NCI-H1417 (cell line): ENCODE data around the gene NIPA2.

Experiments used
- DNase-seq, 3 experiments: peaks; one replicate each; lab custom pipeline; 2025; lab: John Stamatoyannopoulos, UW

The NIPA2 gene

GRCh38 chr15:22839046-22839695 is 705 bp downstream of the NIPA2 start:
- no peak for DNase-seq

- no peak for DNase-seq
Observed at GRCh38 chr15:22844421-22845288, 6.2 kb downstream of the NIPA2 start.

GRCh38 chr15:22845289-22845900 is 6.9 kb downstream of the NIPA2 start:
- DNase-seq: peak in 1 of 3 experiments; percentile 45

- DNase-seq: peak in 1 of 3 experiments; percentile 11
Observed at GRCh38 chr15:22846073-22846472, 7.6 kb downstream of the NIPA2 start.

- no peak for DNase-seq
Observed at GRCh38 chr15:22850055-22850454, 11.6 kb downstream of the NIPA2 start.

GRCh38 chr15:22851513-22851912 is 13.0 kb downstream of the NIPA2 start:
- DNase-seq: no peak

GRCh38 chr15:22855791-22856190 is 17.3 kb downstream of the NIPA2 start:
- DNase-seq: no peak

GRCh38 chr15:22856659-22857058 is 18.2 kb downstream of the NIPA2 start:
- DNase-seq: no peak

GRCh38 chr15:22861161-22861560 is 22.7 kb downstream of the NIPA2 start:
- no peak for DNase-seq

- DNase-seq: no peak
Observed at GRCh38 chr15:22863356-22863755, 24.9 kb downstream of the NIPA2 start.

- no peak for DNase-seq
Observed at GRCh38 chr15:22866079-22866478, 27.6 kb downstream of the NIPA2 start.

- DNase-seq: no peak
Observed at GRCh38 chr15:22867886-22868285, 29.4 kb downstream of the NIPA2 start.

GRCh38 chr15:22868495-22868894 is 30.0 kb downstream of the NIPA2 start:
- DNase-seq: no peak

GRCh38 chr15:22868928-22869327 is 30.5 kb downstream of the NIPA2 start:
- DNase-seq: no peak

GRCh38 chr15:22869856-22870255 is 31.4 kb downstream of the NIPA2 start:
- no peak for DNase-seq

GRCh38 chr15:22870865-22871264 is 32.4 kb downstream of the NIPA2 start:
- no peak for DNase-seq

- no peak for DNase-seq
Observed at GRCh38 chr15:22871481-22872086, 33.1 kb downstream of the NIPA2 start.

GRCh38 chr15:22872936-22873701 is 34.7 kb downstream of the NIPA2 start:
- DNase-seq: no peak

GRCh38 chr15:22873841-22874240 is 35.4 kb downstream of the NIPA2 start:
- DNase-seq: no peak

- DNase-seq: no peak
Observed at GRCh38 chr15:22874256-22874655, 35.8 kb downstream of the NIPA2 start.

- no peak for DNase-seq
Observed at GRCh38 chr15:22874966-22875365, 36.5 kb downstream of the NIPA2 start.

- no peak for DNase-seq
Observed at GRCh38 chr15:22877117-22877516, 38.7 kb downstream of the NIPA2 start.
